Neural progenitor cell (in vitro differentiated cells): ENCODE results near the gene IFT88.

Experiments
- EZH2 ChIP-seq: fragments of 200-600 bp; sonication (generic); IDR thresholded peaks from 2 replicates; pipeline ENCODE4 v1.6.1; 2017; ENCODE audit warnings: antibody characterized with exemption, mild to moderate bottlenecking, moderate library complexity
- EZH2phosphoT487 ChIP-seq: fragments of 200-600 bp; sonication (generic); IDR thresholded peaks from 2 replicates; pipeline ENCODE4 v1.6.1; 2017; ENCODE audit warnings: antibody characterized with exemption
- TF ChIP-seq, protein P1 (sequence below): fragments of 200-600 bp; sonication (generic); IDR thresholded peaks from 2 replicates; pipeline ENCODE4 v1.5.1; 2017; ENCODE audit warnings: antibody characterized with exemption, mild to moderate bottlenecking

DNA sequence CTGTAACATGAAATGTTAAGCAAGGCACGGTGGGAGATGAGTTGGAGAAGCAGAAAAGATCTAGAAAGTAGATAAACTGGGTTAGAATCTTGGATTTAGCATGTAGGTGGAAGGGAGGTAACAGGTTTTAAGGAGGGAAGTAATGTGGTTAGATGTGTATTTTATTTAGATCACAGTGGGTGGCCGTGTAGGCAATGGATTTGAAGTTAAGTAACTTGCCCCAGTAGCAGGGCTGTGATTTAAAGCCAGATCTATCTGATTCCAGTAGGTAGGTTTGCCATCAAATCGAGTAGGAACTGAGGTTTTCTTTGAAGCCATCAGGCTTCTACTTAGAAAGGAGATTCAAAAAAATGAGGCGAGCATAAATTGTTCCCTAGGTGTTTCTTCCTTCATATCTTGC, 86.0 kb downstream of the IFT88 start:
- TF ChIP-seq, protein P1, sequence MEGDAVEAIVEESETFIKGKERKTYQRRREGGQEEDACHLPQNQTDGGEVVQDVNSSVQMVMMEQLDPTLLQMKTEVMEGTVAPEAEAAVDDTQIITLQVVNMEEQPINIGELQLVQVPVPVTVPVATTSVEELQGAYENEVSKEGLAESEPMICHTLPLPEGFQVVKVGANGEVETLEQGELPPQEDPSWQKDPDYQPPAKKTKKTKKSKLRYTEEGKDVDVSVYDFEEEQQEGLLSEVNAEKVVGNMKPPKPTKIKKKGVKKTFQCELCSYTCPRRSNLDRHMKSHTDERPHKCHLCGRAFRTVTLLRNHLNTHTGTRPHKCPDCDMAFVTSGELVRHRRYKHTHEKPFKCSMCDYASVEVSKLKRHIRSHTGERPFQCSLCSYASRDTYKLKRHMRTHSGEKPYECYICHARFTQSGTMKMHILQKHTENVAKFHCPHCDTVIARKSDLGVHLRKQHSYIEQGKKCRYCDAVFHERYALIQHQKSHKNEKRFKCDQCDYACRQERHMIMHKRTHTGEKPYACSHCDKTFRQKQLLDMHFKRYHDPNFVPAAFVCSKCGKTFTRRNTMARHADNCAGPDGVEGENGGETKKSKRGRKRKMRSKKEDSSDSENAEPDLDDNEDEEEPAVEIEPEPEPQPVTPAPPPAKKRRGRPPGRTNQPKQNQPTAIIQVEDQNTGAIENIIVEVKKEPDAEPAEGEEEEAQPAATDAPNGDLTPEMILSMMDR: no peak
- TF ChIP-seq EZH2phosphoT487 (no peak), EZH2 (no peak)
